Jurkat, Clone E6-1 (cell line): ENCODE measurements around the gene HOXC9.
A peak's percentile ranks its signal among the peaks of the same experiment; 100 is the strongest.

Source experiments
- DNase-seq: peaks from one replicate; pipeline ENCODE4 v3.0.0-alpha.2; 2011; ENCODE audit warnings: low read depth, low spot score
- H3K4me3 ChIP-seq: 2 replicates; pipeline ENCODE4 v1.5.1; 2011; ENCODE audit warnings: mild to moderate bottlenecking, low read length, control low read depth, moderate library complexity

HOXC9 gene

DNA sequence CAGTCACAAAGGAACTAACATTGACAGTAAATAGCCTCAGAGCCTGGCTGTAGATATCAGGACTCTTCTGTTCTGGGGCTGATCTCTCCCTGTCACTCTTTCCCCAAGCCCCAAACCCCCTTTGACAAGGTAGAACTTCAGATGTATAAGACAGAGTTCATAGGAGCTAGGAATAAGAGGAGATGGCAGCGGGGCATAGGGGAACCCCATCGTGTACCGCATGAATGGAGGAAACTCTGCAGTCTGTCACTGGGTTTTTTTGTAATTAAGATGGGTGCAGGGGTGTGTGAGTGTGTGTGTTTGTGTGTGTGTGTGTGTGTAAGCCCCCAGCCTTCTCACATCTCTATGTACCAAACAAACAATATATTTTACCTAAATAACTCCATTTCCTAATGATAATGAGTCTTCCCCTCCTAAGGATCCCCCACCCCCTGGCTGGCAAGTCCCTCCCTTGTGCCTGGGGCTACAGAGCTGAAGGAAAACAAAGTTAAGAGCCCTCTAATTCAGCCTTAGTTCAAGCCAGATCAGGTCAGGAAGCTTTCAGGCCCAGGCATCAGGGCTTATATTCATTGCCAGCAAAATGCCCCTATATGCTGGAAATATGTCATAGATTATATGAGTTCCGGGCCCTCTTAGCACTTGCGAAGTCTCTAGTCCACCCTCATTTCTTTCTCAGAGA is 44.6 kb downstream of the HOXC9 start:
- no peak overlapping the region for H3K4me3 ChIP-seq
- DNase-seq = no peak

DNA sequence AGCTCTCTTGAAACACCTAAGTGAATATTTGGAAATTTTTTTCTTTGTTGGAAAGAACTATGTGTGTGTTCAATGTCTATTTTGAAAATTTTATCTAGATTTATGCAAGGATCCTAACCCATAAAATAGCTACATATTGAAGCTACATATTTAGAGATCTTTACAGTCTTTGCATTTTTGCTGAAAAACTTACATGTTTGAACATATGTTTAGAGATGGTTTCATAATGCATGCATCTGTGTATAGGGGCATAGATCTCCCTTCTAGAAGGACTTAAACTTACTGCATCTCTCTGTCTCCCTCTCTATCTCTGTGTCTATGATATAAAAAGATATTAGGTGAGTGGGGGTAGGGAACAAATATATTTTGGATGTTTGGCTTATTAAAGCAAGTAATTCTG is 45.4 kb downstream of the HOXC9 start:
- DNase-seq = no peak
- no peak overlapping the region for H3K4me3 ChIP-seq

- DNase-seq = no peak
- no peak overlapping the region for H3K4me3 ChIP-seq
These were observed 46.0 kb downstream of the HOXC9 start for GRCh38 chr12:54045868-54046521.

GRCh38 chr12:54046809-54047159 is 46.8 kb downstream of the HOXC9 start:
- DNase-seq = no peak
- no peak overlapping the region for H3K4me3 ChIP-seq

GRCh38 chr12:54047160-54047963 is 47.4 kb downstream of the HOXC9 start:
- no peak overlapping the region for H3K4me3 ChIP-seq

DNA sequence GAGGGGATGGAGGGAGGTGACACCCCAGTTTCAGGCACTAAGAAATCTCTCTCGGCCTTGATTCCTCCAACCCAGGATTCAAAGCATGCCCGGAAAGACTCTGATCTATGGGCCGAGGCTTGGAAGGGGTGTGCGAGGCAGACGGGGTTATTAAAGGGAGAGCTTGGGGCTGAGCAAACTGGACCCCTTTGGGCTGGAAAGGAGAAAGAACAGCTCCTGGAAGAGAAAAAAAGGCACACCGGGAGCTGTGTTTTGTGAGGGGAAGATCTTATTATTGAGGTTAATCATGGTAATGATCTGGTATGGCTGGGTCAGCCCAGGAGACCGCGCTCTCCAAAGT is 48.0 kb downstream of the HOXC9 start:
- H3K4me3 ChIP-seq = no peak overlapping the region
- DNase-seq = no peak

More at GRCh38 chr12:54047160-54047963, 47.4 kb downstream of the HOXC9 start:
- DNase-seq = no peak

DNA sequence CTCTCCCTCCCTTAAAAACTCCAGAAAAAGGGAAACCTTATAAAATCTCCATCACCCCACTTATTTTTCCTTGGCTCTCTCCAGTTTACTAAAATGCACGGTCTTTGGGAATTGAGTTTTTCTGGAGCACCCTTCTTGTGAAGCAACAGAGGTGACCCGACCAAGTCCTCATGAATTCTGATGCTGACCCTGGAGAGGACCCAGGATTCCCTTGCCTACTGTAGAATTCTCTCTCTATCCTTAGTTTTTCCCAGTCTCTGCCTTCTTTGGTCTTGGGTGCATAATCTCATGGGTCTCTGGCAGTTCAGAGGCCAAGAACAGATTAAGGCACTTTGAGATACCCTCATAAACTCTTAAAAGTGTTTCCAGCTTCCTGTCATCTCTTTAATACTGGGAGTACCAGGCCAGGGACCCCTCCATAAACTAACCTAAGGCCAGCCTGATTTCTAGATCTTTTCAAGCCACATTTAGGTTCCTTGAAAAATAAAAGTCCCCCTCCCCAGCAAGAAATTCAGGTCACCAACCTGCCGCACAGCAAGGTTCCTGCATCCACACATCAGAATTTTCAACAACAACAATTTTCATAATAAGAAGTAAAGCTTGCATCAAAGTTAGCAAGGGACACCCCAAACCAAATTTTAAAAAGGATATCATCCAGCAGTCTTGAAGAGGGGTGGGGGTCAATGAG is 48.6 kb downstream of the HOXC9 start:
- no peak for DNase-seq
- H3K4me3 ChIP-seq = no peak overlapping the region

GRCh38 chr12:54049108-54049507 is 49.1 kb downstream of the HOXC9 start:
- no peak overlapping the region for H3K4me3 ChIP-seq
- DNase-seq = no peak

- H3K4me3 ChIP-seq = no peak overlapping the region
- no peak for DNase-seq
These were observed 50.5 kb downstream of the HOXC9 start for GRCh38 chr12:54050482-54050810.

DNA sequence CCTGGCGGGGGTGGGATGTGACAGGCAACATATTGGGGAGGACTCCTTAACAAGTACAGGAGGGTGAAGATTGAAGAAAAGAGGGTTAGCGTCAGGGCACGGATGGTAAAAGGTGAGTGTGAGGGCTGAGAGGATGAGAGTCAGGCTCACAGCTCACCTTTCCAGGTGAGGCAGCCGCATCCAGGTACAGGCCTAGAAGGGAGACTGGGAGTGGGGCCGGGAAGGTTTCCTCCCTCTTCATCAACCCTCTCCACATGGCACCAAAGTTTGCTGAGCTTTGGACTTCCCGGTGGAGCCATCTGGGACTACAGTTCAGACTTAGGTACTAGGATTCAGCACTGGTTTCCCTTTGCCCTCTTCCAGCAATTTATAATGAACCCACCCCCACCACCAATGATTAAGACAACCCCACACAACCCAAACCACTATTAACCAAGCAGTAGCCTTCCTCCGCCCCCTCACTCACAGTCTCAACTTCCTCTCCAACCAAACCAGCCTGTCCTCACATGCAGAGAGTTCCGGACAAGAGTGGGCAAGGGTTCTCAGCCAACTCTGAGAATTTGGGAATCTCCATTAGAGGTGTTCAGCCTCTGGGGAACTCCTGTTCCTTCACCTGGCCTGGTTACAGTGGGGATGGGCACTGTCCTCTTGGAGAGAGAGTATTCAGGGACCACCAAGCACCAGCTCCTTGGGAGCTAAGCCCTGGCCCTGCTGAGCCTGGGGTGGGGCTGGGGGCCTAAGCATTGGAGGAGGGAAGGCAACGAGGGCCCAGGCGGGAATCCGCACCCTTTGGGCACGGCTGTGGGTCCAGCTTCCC is 51.3 kb downstream of the HOXC9 start:
- H3K4me3 ChIP-seq = no peak overlapping the region
- DNase-seq = no peak

DNA sequence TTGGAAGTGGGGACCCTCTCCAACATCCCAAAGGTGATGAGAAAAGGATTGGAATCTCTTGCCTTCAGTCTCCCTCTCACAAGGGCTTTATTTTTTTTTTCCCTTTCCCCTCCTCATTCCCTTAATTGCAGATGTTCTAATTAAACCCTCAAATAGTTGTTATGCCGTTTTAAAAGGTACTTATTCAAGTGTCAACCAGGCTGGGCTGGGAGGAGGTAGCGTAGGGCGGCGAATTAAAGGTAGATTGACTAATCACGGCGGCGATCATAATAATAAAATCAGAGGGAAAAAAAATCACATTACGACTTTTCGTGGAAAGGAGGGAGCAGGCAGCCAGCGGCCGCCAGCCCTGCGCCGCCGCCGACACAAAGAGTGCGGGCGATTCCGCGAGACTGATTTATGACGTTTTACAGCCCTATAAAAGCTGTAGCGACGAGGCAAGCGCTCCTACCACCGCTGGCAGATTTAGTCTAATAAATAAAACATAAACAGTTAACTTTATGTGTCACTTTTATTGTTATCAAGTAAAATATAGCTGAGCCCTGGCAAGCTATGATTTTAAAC is 52.0 kb downstream of the HOXC9 start:
- no peak overlapping the region for H3K4me3 ChIP-seq
- no peak for DNase-seq

GRCh38 chr12:54052438-54053002 is 52.6 kb downstream of the HOXC9 start:
- no peak for DNase-seq
- H3K4me3 ChIP-seq = peak overlapping the region; percentile 81
